Caco-2 (cell line): ENCODE results near the gene FANCM. TPM values are rescaled to one million over a fixed set of nuclear protein-coding genes. Genes with fewer than 3 reads are reported as not detected.

Experiments used
- BruUV-seq: library from RNA; stranded (reverse); fragments of 400-500 nt; replicated peaks from 2 replicates; lab custom pipeline; 2021; lab: Mats Ljungman, UMichigan
- CTCF ChIA-PET: fragments of 300-600 bp; sonication (Branson Sonifier 250); formaldehyde crosslinking; loops from one replicate; lab custom pipeline; 2022; ENCODE audit warnings: antibody characterized with exemption; lab: Charles Lee
- POLR2A ChIA-PET: fragments of 300-600 bp; sonication (Branson Sonifier 250); formaldehyde crosslinking; loops from one replicate; lab custom pipeline; 2022; ENCODE audit warnings: antibody characterized with exemption; lab: Charles Lee
- DNase-seq, 2 experiments: peaks; one replicate each; pipeline versions ENCODE4 v3.0.0 to v3.0.0-alpha.2; 2020 to 2022
- H3K27me3 ChIP-seq: replicated peaks from 2 replicates; pipeline ENCODE4 v1.6.0; 2011; ENCODE audit warnings: low read length; ENCODE audit not compliant: control insufficient read depth, insufficient read depth
- H3K36me3 ChIP-seq: 2 replicates; pipeline ENCODE4 v1.5.1; 2011; ENCODE audit warnings: low read length; ENCODE audit not compliant: control insufficient read depth, insufficient read depth
- H3K4me1 ChIP-seq: fragments of 250-450 bp; sonication (Bioruptor Pico); 2 replicates; pipeline ENCODE4 v1.5.1; 2020; ENCODE audit warnings: mild to moderate bottlenecking
- H3K4me3 ChIP-seq: 2 replicates; pipeline ENCODE4 v1.5.1; 2011; ENCODE audit warnings: low read depth, mild to moderate bottlenecking, control low read depth, low read length
- H3K9me3 ChIP-seq: fragments of 250-450 bp; sonication (Bioruptor Pico); 2 replicates; pipeline ENCODE4 v1.5.1; 2020; ENCODE audit warnings: mild to moderate bottlenecking, moderate library complexity
- H3K27ac Mint-ChIP-seq: one replicate; pipeline ENCODE4 v1.8.0; 2022; ENCODE audit warnings: mixed read lengths; ENCODE audit not compliant: unreplicated experiment
- H3K27me3 Mint-ChIP-seq: one replicate; pipeline ENCODE4 v1.8.0; 2022; ENCODE audit warnings: mixed read lengths; ENCODE audit not compliant: insufficient read depth, unreplicated experiment
- H3K36me3 Mint-ChIP-seq: one replicate; pipeline ENCODE4 v1.8.0; 2022; ENCODE audit warnings: mild to moderate bottlenecking, mixed read lengths; ENCODE audit not compliant: insufficient read depth, unreplicated experiment
- H3K4me1 Mint-ChIP-seq: one replicate; pipeline ENCODE4 v1.8.0; 2022; ENCODE audit warnings: low read depth, mixed read lengths; ENCODE audit not compliant: unreplicated experiment
- H3K4me3 Mint-ChIP-seq: one replicate; pipeline ENCODE4 v1.8.0; 2022; ENCODE audit warnings: mild to moderate bottlenecking, moderate library complexity, mixed read lengths; ENCODE audit not compliant: unreplicated experiment
- H3K9me3 Mint-ChIP-seq: one replicate; pipeline ENCODE4 v1.8.0; 2022; ENCODE audit warnings: mixed read lengths; ENCODE audit not compliant: unreplicated experiment
- CTCF ChIP-seq, 2 experiments: fragments of 200-600 bp in 1 of 2; IDR thresholded peaks; 1 replicate in 1 of 2; 2 replicates in 1 of 2; pipeline versions ENCODE4 v1.5.1 to v1.8.0; 2011 to 2022; ENCODE audit warnings: antibody characterized with exemption in 1 of 2, control low read depth in 1 of 2, inconsistent platforms in 1 of 2, low read depth in 1 of 2, low read length in 1 of 2, mild to moderate bottlenecking in 1 of 2, moderate library complexity in 1 of 2; ENCODE audit not compliant: insufficient read depth in 1 of 2, severe bottlenecking in 1 of 2, unreplicated experiment in 1 of 2
- intact Hi-C: fragments of 100-400 bp; cut with micrococcal nuclease; formaldehyde crosslinking; loops from one replicate; pipeline ENCODE4 v1.10.0; 2022; ENCODE audit not compliant: unreplicated experiment
- total RNA-seq: library from RNA; stranded (reverse); gene quantifications from 2 replicates; pipeline ENCODE4 v1.2.3, GENCODE V29; 2022

The FANCM gene
- total RNA-seq, 1 experiment from 2014 or later: 13.1 TPM

- Mint-ChIP-seq H3K9me3 (no peaks in the 10 kb centered on the region), H3K4me1 (peaks cover 7% of the 10 kb centered on the region), H3K36me3 (peaks cover 10% of the 10 kb centered on the region), H3K27me3 (no peaks in the 10 kb centered on the region), H3K27ac (no peak overlapping the region), H3K4me3 (no peak overlapping the region)
- no TSS peak for BruUV-seq
- intact Hi-C loops: no loop called here
- DNase-seq: no peak
- no peaks in the 10 kb centered on the region for H3K9me3 ChIP-seq
- no peaks in the 10 kb centered on the region for H3K36me3 ChIP-seq
- POLR2A ChIA-PET: no interaction called here
- peaks cover 3% of the 10 kb centered on the region; the same call in 1 of the 2 replicates for H3K4me1 ChIP-seq
- CTCF ChIA-PET: no interaction called here
- no peaks in the 10 kb centered on the region for H3K27me3 ChIP-seq
- TF ChIP-seq CTCF (IDR thresholded peaks at IDR 0.05; ENCODE audit: insufficient read depth in 1 of 2, low read depth in 1 of 2, low read length in 1 of 2, severe bottlenecking in 1 of 2, unreplicated experiment in 1 of 2): no peak
- no peak overlapping the region for H3K4me3 ChIP-seq
These were observed 107.0 kb downstream of the FANCM start for GRCh38 chr14:45242706-45243105.

GRCh38 chr14:45246151-45246550, 110.4 kb downstream of the FANCM start:
- intact Hi-C loops: no loop called here
- no peaks in the 10 kb centered on the region for H3K9me3 Mint-ChIP-seq
- CTCF ChIA-PET: no interaction called here
- H3K27ac Mint-ChIP-seq: no peak overlapping the region
- H3K4me1 Mint-ChIP-seq: no peaks in the 10 kb centered on the region
- no peak for DNase-seq
- Histone ChIP-seq H3K27me3 (no peaks in the 10 kb centered on the region), H3K4me3 (no peak overlapping the region), H3K4me1 (peaks cover 3% of the 10 kb centered on the region; the same call in 1 of the 2 replicates), H3K36me3 (no peaks in the 10 kb centered on the region), H3K9me3 (no peaks in the 10 kb centered on the region)
- H3K36me3 Mint-ChIP-seq: no peaks in the 10 kb centered on the region
- POLR2A ChIA-PET: no interaction called here
- no peaks in the 10 kb centered on the region for H3K27me3 Mint-ChIP-seq
- H3K4me3 Mint-ChIP-seq: no peak overlapping the region
- BruUV-seq: no TSS peak
- no peak for TF ChIP-seq CTCF (IDR thresholded peaks at IDR 0.05; ENCODE audit: insufficient read depth in 1 of 2, low read depth in 1 of 2, low read length in 1 of 2, severe bottlenecking in 1 of 2, unreplicated experiment in 1 of 2)

- no TSS peak for BruUV-seq
- no peaks in the 10 kb centered on the region for H3K9me3 Mint-ChIP-seq
- Histone ChIP-seq H3K4me1 (peaks cover 3% of the 10 kb centered on the region; the same call in 1 of the 2 replicates), H3K36me3 (no peaks in the 10 kb centered on the region), H3K27me3 (no peaks in the 10 kb centered on the region), H3K9me3 (no peaks in the 10 kb centered on the region), H3K4me3 (no peak overlapping the region)
- intact Hi-C loops: no loop called here
- POLR2A ChIA-PET: no interaction called here
- H3K4me1 Mint-ChIP-seq: no peaks in the 10 kb centered on the region
- no peak for DNase-seq
- TF ChIP-seq CTCF (IDR thresholded peaks at IDR 0.05; ENCODE audit: insufficient read depth in 1 of 2, low read depth in 1 of 2, low read length in 1 of 2, severe bottlenecking in 1 of 2, unreplicated experiment in 1 of 2): no peak
- H3K27me3 Mint-ChIP-seq: no peaks in the 10 kb centered on the region
- H3K27ac Mint-ChIP-seq: no peak overlapping the region
- H3K36me3 Mint-ChIP-seq: no peaks in the 10 kb centered on the region
- CTCF ChIA-PET: no interaction called here
- H3K4me3 Mint-ChIP-seq: no peak overlapping the region
These were observed 111.0 kb downstream of the FANCM start for GRCh38 chr14:45246691-45247090.
